ACC112 (cell line): Measurements from ENCODE around the gene JUN.

Source experiments
- H2AFZ ChIP-seq: fragments of 200-600 bp; sonication (generic); one replicate; pipeline ENCODE4 v1.6.0; 2017; ENCODE audit warnings: antibody characterized with exemption, low read length; ENCODE audit not compliant: unreplicated experiment
- H3K27ac ChIP-seq: fragments of 200-600 bp; sonication (generic); 2 replicates; pipeline ENCODE4 v1.5.1; 2014; ENCODE audit warnings: low read depth, mild to moderate bottlenecking, antibody characterized with exemption, low read length, moderate library complexity
- H3K27me3 ChIP-seq: fragments of 200-600 bp; sonication (generic); 2 replicates; pipeline ENCODE4 v1.6.1; 2014; ENCODE audit warnings: mild to moderate bottlenecking, antibody characterized with exemption, low read length, moderate library complexity, mixed read lengths; ENCODE audit not compliant: insufficient read depth
- H3K36me3 ChIP-seq: fragments of 200-600 bp; sonication (generic); 2 replicates; pipeline ENCODE4 v1.6.1; 2016; ENCODE audit warnings: mild to moderate bottlenecking, antibody characterized with exemption, low read length, moderate library complexity, mixed read lengths; ENCODE audit not compliant: insufficient read depth
- H3K4me1 ChIP-seq: fragments of 200-600 bp; sonication (generic); one replicate; pipeline ENCODE4 v1.6.1; 2016; ENCODE audit warnings: low read length, mixed read lengths; ENCODE audit not compliant: insufficient read depth, unreplicated experiment, control insufficient read depth
- H3K4me3 ChIP-seq: fragments of 200-600 bp; sonication (generic); 2 replicates; pipeline ENCODE4 v1.5.1; 2014; ENCODE audit warnings: mild to moderate bottlenecking, low read depth, low read length
- H3K79me2 ChIP-seq: fragments of 200-600 bp; sonication (generic); one replicate; pipeline ENCODE4 v1.6.0; 2016; ENCODE audit warnings: low read length; ENCODE audit not compliant: control insufficient read depth, unreplicated experiment, insufficient read depth

JUN gene

GRCh38 chr1:58783090-58783992, 506 bp downstream of the JUN start:
- Histone ChIP-seq H2AFZ (no peak overlapping the region), H3K4me1 (peaks cover 26% of the 10 kb centered on the region), H3K79me2 (peaks cover 34% of the 10 kb centered on the region), H3K27me3 (no peaks in the 10 kb centered on the region), H3K36me3 (peaks cover 30% of the 10 kb centered on the region), H3K27ac (peak overlapping the region; percentile 86), H3K4me3 (peak overlapping the region; percentile 97)

- H2AFZ ChIP-seq: no peak overlapping the region
- peak overlapping the region; percentile 97 for H3K4me3 ChIP-seq
- H3K27ac ChIP-seq: peak overlapping the region; percentile 86
- peaks cover 26% of the 10 kb centered on the region for H3K4me1 ChIP-seq
- H3K36me3 ChIP-seq: peaks cover 24% of the 10 kb centered on the region
- no peaks in the 10 kb centered on the region for H3K27me3 ChIP-seq
- peaks cover 34% of the 10 kb centered on the region for H3K79me2 ChIP-seq
Observed at GRCh38 chr1:58782178-58783089, 1.4 kb downstream of the JUN start.

DNA sequence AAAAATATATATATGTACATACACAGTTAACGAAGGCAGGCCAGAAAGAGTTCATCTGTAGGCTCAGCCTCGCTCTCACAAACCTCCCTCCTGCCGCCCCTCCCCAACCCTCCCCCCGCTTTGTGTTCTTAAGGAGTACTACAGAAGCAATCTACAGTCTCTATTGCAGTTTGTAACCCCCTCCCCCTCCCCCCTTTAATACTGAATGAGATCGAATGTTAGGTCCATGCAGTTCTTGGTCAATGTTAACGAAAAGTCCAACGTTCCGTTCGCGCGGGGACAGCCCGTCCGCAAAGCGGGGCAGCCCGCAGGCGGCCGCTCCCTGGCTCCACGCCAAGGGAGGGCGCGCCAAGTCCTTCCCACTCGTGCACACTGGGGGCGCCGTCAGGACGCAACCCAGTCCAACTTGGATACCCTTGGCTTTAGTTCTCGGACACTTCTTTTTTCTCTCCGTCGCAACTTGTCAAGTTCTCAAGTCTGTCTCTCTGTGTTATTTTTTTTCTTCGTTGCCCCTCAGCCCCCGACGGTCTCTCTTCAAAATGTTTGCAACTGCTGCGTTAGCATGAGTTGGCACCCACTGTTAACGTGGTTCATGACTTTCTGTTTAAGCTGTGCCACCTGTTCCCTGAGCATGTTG, 2.2 kb downstream of the JUN start:
- peaks cover 24% of the 10 kb centered on the region for H3K36me3 ChIP-seq
- H3K27ac ChIP-seq: peak overlapping the region; percentile 86
- H3K27me3 ChIP-seq: no peaks in the 10 kb centered on the region
- H2AFZ ChIP-seq: no peak overlapping the region
- H3K4me3 ChIP-seq: peak overlapping the region; percentile 97
- peaks cover 34% of the 10 kb centered on the region for H3K79me2 ChIP-seq
- peaks cover 26% of the 10 kb centered on the region for H3K4me1 ChIP-seq

- Histone ChIP-seq H3K4me1 (peaks cover 19% of the 10 kb centered on the region), H3K27me3 (no peaks in the 10 kb centered on the region), H3K36me3 (peaks cover 24% of the 10 kb centered on the region), H3K79me2 (peaks cover 34% of the 10 kb centered on the region), H3K4me3 (peak overlapping the region; percentile 97), H2AFZ (no peak overlapping the region), H3K27ac (peak overlapping the region; percentile 34; the same call in 1 of the 2 replicates)
Observed at GRCh38 chr1:58780836-58781452, 2.9 kb downstream of the JUN start.

DNA sequence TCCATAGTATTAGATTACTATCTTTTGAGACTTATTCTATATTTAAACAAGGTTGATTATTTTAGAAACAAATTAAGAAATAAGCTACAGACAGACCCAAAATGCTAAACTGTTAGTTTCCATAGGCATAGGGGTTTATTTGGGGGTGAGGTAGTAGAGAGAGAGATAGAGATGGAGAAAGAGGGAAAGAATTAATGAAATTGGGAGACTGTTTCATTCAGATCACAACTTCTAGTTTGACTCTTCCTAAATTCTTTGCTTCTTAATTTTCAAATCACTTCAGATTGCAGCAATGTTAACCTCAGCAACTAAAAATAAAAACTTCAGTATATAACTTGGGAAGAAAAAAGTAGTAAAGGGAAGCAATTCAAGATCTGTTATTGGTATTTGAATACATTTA, 3.4 kb downstream of the JUN start:
- H3K4me3 ChIP-seq: peak overlapping the region; percentile 97
- H3K79me2 ChIP-seq: peaks cover 34% of the 10 kb centered on the region

GRCh38 chr1:58779801-58780382, 4.0 kb downstream of the JUN start:
- Histone ChIP-seq H3K4me3 (peak overlapping the region; percentile 97), H3K27ac (peak overlapping the region; percentile 34), H3K36me3 (peaks cover 24% of the 10 kb centered on the region), H3K27me3 (no peaks in the 10 kb centered on the region), H3K79me2 (peaks cover 34% of the 10 kb centered on the region), H3K4me1 (peaks cover 13% of the 10 kb centered on the region), H2AFZ (no peak overlapping the region)

More for the DNA sequence above, 3.4 kb downstream of the JUN start:
- peak overlapping the region; percentile 34 for H3K27ac ChIP-seq
- H3K36me3 ChIP-seq: peaks cover 24% of the 10 kb centered on the region
- no peak overlapping the region for H2AFZ ChIP-seq
- H3K27me3 ChIP-seq: no peaks in the 10 kb centered on the region
- peaks cover 14% of the 10 kb centered on the region for H3K4me1 ChIP-seq

DNA sequence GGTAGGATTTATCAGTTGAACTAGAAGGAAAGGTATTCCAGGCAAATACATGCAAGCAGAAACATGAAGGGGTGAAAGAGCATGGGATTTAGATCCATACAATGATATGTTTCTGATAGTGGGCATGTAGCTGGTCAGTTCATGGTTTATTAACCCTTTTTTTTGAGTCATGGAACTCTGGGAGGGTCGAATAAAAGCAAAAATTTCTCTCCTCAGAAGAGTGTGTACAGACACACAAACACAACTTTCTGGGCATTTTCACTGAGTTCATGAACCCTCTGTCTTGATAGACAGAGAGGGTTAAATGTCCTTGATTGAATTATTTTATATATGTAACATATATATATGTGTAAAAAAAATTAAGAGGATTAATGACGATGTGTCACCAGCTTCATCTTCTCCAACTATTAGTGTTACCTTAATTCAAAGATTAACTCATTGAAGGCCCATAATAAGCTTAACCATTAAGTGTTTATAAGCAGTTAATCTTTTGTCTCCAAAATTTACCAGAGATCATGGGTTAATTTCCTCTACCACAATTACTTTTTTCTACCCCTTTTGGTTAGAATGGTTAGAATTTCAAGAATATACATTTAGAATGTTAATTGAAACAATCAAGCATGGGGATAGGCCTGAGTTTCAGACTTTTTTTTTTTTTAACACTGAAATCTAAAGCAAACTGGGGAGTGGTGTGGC, 4.6 kb downstream of the JUN start:
- H3K27ac ChIP-seq: peak overlapping the region; percentile 14; the same call in 1 of the 2 replicates
- peaks cover 34% of the 10 kb centered on the region for H3K79me2 ChIP-seq
- H3K27me3 ChIP-seq: no peaks in the 10 kb centered on the region
- H3K4me1 ChIP-seq: peaks cover 13% of the 10 kb centered on the region
- H3K36me3 ChIP-seq: peaks cover 24% of the 10 kb centered on the region
- H3K4me3 ChIP-seq: no peak overlapping the region
- H2AFZ ChIP-seq: no peak overlapping the region

DNA sequence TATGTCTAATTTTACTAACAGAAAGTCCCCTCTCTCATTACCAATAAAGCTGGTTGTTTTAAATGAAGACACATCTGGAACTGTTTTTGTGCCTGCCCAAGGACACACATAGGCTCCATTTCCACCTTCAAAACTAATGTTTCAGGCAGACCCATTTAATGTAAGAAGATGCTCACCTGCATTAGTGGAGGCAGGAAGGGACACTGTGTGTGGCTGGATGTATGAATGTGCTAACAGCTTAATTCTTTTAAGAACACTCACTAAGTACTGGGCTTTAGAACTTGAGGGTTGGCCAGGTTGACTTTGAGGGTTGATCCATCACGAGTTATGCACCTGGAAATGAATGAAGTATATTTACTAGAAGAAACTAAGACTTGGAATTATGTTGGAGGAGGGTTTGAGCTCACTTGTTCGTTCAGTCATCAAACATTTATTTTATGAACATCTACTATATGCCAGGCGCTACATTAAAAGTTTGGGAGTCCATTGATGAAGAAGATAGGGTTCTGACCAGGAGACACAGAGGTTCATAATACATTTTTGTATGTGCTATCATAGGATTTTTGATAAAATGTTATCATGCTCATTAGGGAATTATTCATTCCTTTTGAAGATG, 5.4 kb downstream of the JUN start:
- H3K79me2 ChIP-seq: peaks cover 31% of the 10 kb centered on the region
- peaks cover 24% of the 10 kb centered on the region for H3K36me3 ChIP-seq
- H3K27ac ChIP-seq: no peak overlapping the region
- no peaks in the 10 kb centered on the region for H3K27me3 ChIP-seq
- no peak overlapping the region for H3K4me3 ChIP-seq
- H3K4me1 ChIP-seq: peaks cover 19% of the 10 kb centered on the region
- H2AFZ ChIP-seq: no peak overlapping the region

- H3K27ac ChIP-seq: no peak overlapping the region; the same call in 1 of the 2 replicates
- no peaks in the 10 kb centered on the region for H3K79me2 ChIP-seq
- no peaks in the 10 kb centered on the region for H3K36me3 ChIP-seq
- peaks cover 13% of the 10 kb centered on the region for H3K4me1 ChIP-seq
- H3K27me3 ChIP-seq: no peaks in the 10 kb centered on the region
- no peak overlapping the region for H3K4me3 ChIP-seq
- H2AFZ ChIP-seq: no peak overlapping the region
Observed at GRCh38 chr1:58774027-58774426, 9.8 kb downstream of the JUN start.
